Ishikawa (cell line): Measurements from ENCODE around the gene BCORL1.

Experiments
- CEBPB ChIP-seq: IDR thresholded peaks from 2 replicates; pipeline ENCODE4 v1.6.1; 2012
- CREB1 ChIP-seq: IDR thresholded peaks from 2 replicates; pipeline ENCODE4 v1.6.1; 2012; ENCODE audit warnings: low read depth
- EGR1 ChIP-seq: IDR thresholded peaks from 2 replicates; pipeline ENCODE4 v1.6.1; 2012
- EP300 ChIP-seq: IDR thresholded peaks from 2 replicates; pipeline ENCODE4 v1.6.1; 2012; ENCODE audit warnings: borderline replicate concordance
- FOXM1 ChIP-seq: IDR thresholded peaks from 2 replicates; pipeline ENCODE4 v1.6.1; 2012; ENCODE audit warnings: low read depth, borderline replicate concordance
- NFIC ChIP-seq: IDR thresholded peaks from 2 replicates; pipeline ENCODE4 v1.6.1; 2012
- RAD21 ChIP-seq: IDR thresholded peaks from 2 replicates; pipeline ENCODE4 v1.6.1; 2012; ENCODE audit warnings: low read depth
- TAF1 ChIP-seq: IDR thresholded peaks from 2 replicates; pipeline ENCODE4 v1.6.1; 2012; ENCODE audit warnings: low read depth, mild to moderate bottlenecking
- TCF12 ChIP-seq: IDR thresholded peaks from 2 replicates; pipeline ENCODE4 v1.6.1; 2012; ENCODE audit warnings: low read depth
- TEAD4 ChIP-seq: IDR thresholded peaks from 2 replicates; pipeline ENCODE4 v1.6.1; 2012
- YY1 ChIP-seq: IDR thresholded peaks from 2 replicates; pipeline ENCODE4 v1.6.1; 2012; ENCODE audit warnings: low read depth
- ZBTB7A ChIP-seq: IDR thresholded peaks from 2 replicates; pipeline ENCODE4 v1.6.1; 2012; ENCODE audit warnings: low read depth
- TF ChIP-seq, protein P1 (sequence below): IDR thresholded peaks from 2 replicates; pipeline ENCODE4 v1.6.1; 2012
- TF ChIP-seq, protein P2 (sequence below): IDR thresholded peaks from 2 replicates; pipeline ENCODE4 v1.6.1; 2012
- TF ChIP-seq, protein P3 (sequence below): IDR thresholded peaks from 2 replicates; pipeline ENCODE4 v1.6.1; 2012; ENCODE audit warnings: low read depth, mild to moderate bottlenecking

Gene BCORL1

GRCh38 chrX:130013661-130014060 lies 31.2 kb downstream of the BCORL1 start:
- no peak for TF ChIP-seq RAD21
- TF ChIP-seq CREB1, result no peak
- TF ChIP-seq, protein P1, sequence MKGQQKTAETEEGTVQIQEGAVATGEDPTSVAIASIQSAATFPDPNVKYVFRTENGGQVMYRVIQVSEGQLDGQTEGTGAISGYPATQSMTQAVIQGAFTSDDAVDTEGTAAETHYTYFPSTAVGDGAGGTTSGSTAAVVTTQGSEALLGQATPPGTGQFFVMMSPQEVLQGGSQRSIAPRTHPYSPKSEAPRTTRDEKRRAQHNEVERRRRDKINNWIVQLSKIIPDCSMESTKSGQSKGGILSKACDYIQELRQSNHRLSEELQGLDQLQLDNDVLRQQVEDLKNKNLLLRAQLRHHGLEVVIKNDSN, result no peak
- TF ChIP-seq, protein P2, sequence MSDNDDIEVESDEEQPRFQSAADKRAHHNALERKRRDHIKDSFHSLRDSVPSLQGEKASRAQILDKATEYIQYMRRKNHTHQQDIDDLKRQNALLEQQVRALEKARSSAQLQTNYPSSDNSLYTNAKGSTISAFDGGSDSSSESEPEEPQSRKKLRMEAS, result no peak
- no peak for TF ChIP-seq TEAD4
- no peak for TF ChIP-seq ZBTB7A
- no peak for TF ChIP-seq FOXM1

DNA sequence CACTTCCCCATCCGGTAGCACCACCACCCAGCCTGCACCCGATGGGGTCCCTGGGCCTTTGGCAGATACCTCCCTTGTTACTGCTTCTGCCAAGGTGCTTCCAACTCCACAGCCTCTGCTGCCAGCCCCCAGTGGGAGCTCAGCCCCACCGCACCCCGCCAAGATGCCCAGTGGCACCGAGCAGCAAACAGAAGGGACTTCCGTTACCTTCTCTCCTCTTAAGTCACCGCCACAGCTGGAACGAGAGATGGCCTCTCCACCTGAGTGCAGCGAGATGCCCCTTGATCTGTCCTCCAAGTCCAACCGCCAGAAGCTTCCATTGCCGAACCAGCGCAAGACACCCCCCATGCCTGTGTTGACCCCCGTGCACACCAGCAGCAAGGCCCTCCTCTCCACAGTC lies 31.9 kb downstream of the BCORL1 start:
- TF ChIP-seq NFIC (no peak), CEBPB (no peak), TAF1 (no peak), EGR1 (no peak), CREB1 (no peak), RAD21 (no peak), FOXM1 (no peak)
- TF ChIP-seq, protein P1, result no peak
- TF ChIP-seq, protein P3, sequence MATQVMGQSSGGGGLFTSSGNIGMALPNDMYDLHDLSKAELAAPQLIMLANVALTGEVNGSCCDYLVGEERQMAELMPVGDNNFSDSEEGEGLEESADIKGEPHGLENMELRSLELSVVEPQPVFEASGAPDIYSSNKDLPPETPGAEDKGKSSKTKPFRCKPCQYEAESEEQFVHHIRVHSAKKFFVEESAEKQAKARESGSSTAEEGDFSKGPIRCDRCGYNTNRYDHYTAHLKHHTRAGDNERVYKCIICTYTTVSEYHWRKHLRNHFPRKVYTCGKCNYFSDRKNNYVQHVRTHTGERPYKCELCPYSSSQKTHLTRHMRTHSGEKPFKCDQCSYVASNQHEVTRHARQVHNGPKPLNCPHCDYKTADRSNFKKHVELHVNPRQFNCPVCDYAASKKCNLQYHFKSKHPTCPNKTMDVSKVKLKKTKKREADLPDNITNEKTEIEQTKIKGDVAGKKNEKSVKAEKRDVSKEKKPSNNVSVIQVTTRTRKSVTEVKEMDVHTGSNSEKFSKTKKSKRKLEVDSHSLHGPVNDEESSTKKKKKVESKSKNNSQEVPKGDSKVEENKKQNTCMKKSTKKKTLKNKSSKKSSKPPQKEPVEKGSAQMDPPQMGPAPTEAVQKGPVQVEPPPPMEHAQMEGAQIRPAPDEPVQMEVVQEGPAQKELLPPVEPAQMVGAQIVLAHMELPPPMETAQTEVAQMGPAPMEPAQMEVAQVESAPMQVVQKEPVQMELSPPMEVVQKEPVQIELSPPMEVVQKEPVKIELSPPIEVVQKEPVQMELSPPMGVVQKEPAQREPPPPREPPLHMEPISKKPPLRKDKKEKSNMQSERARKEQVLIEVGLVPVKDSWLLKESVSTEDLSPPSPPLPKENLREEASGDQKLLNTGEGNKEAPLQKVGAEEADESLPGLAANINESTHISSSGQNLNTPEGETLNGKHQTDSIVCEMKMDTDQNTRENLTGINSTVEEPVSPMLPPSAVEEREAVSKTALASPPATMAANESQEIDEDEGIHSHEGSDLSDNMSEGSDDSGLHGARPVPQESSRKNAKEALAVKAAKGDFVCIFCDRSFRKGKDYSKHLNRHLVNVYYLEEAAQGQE, result no peak

DNA sequence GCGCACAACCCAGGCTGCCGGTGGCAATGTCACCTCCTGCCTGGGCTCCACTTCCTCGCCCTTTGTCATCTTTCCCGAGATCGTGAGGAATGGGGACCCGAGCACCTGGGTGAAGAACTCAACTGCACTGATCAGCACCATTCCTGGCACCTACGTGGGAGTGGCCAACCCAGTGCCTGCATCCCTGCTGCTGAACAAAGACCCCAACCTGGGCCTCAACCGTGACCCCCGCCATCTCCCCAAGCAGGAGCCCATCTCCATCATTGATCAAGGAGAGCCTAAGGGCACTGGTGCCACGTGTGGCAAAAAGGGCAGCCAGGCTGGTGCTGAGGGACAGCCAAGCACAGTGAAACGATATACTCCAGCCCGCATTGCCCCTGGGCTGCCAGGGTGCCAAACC lies 32.3 kb downstream of the BCORL1 start:
- TF ChIP-seq ZBTB7A (no peak), RAD21 (no peak), EGR1 (no peak), TEAD4 (no peak), FOXM1 (no peak), CEBPB (no peak), NFIC (no peak), TAF1 (no peak), YY1 (no peak), TCF12 (no peak), CREB1 (no peak), EP300 (no peak)
- TF ChIP-seq, protein P3, result no peak
- TF ChIP-seq, protein P1, result no peak
- TF ChIP-seq, protein P2, result no peak

- TF ChIP-seq, protein P2, result no peak
- TF ChIP-seq CREB1 (no peak), NFIC (no peak), EGR1 (no peak), RAD21 (no peak), FOXM1 (no peak), TCF12 (no peak), ZBTB7A (no peak), CEBPB (no peak), YY1 (no peak)
- TF ChIP-seq, protein P3, result no peak
- TF ChIP-seq, protein P1, result no peak
Measured at GRCh38 chrX:130015181-130015580, 32.7 kb downstream of the BCORL1 start.
